Thyroid gland (tissue), 4 donors: Measurements from ENCODE around the gene THOC7.

Source experiments
- CTCF ChIP-seq, 6 experiments: fragments of 200-600 bp in 3 of 6; fragments of 450-650 bp in 3 of 6; sonication (generic) in 3 of 6; IDR thresholded peaks; one replicate each; pipeline ENCODE4 v1.5.1; 2016 to 2019; ENCODE audit warnings: antibody characterized with exemption in 6 of 6, mild to moderate bottlenecking in 2 of 6, inconsistent platforms in 1 of 6, moderate library complexity in 1 of 6
- POLR2A ChIP-seq, 2 donors: fragments of 450-650 bp; IDR thresholded peaks; one replicate each; pipeline ENCODE4 v1.6.1; 2017; ENCODE audit warnings: antibody characterized with exemption in 2 of 2, mild to moderate bottlenecking in 2 of 2, moderate library complexity in 1 of 2

- TF ChIP-seq CTCF (IDR thresholded peaks at IDR 0.05) = no peak
- no peak for TF ChIP-seq POLR2A (IDR thresholded peaks at IDR 0.05)
Measured at GRCh38 chr3:63851287-63851686, 12.3 kb downstream of the THOC7 start.
